IPS-20b (cell line): Measurements from ENCODE around the gene RAD21L1.

Experiments
- H3K27ac ChIP-seq: one replicate; pipeline ENCODE4 v1.5.1; 2013; ENCODE audit warnings: low read length
- H3K27me3 ChIP-seq: 2 replicates; pipeline ENCODE4 v1.6.1; 2013; ENCODE audit warnings: mild to moderate bottlenecking, low read length, inconsistent platforms; ENCODE audit not compliant: insufficient read depth
- H3K36me3 ChIP-seq: 2 replicates; pipeline ENCODE4 v1.6.1; 2013; ENCODE audit warnings: low read depth, mild to moderate bottlenecking, inconsistent platforms, low read length, moderate library complexity; ENCODE audit not compliant: insufficient read depth
- H3K4me1 ChIP-seq: 2 replicates; pipeline ENCODE4 v1.6.1; 2013; ENCODE audit warnings: mild to moderate bottlenecking, control low read depth, inconsistent platforms, low read length, moderate library complexity; ENCODE audit not compliant: insufficient read depth
- H3K4me3 ChIP-seq: 2 replicates; pipeline ENCODE4 v1.5.1; 2013; ENCODE audit warnings: mild to moderate bottlenecking, low read length, inconsistent platforms
- H3K9ac ChIP-seq: 2 replicates; pipeline ENCODE4 v1.6.1; 2013; ENCODE audit warnings: low read depth, mild to moderate bottlenecking, inconsistent platforms, low read length, moderate library complexity
- H3K9me3 ChIP-seq: 2 replicates; pipeline ENCODE4 v1.6.1; 2013; ENCODE audit warnings: mild to moderate bottlenecking, low read depth, low read length, inconsistent platforms; ENCODE audit not compliant: insufficient read depth

RAD21L1 gene

DNA sequence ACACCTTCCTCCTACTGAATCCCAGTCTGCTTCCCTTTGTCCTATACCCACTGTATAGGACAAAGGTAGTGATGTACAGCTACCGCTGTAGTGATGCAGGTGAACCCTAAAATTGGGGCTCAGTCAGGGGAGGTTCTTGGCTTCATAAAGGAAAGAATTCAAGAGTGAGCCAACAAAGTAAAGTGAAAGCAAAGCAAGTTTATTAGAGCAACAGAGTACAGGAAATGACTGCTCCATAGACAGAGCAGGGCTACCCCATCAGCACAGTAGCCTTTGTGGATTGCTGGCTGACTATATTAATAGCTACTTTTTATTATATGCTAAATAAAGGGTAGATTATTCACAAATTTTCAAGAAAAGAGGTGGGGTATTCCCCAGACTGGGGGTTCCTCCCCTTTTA is 25.9 kb upstream of the RAD21L1 start:
- no peak overlapping the region for H3K4me3 ChIP-seq
- no peaks in the 10 kb centered on the region for H3K36me3 ChIP-seq
- H3K9me3 ChIP-seq = no peaks in the 10 kb centered on the region

DNA sequence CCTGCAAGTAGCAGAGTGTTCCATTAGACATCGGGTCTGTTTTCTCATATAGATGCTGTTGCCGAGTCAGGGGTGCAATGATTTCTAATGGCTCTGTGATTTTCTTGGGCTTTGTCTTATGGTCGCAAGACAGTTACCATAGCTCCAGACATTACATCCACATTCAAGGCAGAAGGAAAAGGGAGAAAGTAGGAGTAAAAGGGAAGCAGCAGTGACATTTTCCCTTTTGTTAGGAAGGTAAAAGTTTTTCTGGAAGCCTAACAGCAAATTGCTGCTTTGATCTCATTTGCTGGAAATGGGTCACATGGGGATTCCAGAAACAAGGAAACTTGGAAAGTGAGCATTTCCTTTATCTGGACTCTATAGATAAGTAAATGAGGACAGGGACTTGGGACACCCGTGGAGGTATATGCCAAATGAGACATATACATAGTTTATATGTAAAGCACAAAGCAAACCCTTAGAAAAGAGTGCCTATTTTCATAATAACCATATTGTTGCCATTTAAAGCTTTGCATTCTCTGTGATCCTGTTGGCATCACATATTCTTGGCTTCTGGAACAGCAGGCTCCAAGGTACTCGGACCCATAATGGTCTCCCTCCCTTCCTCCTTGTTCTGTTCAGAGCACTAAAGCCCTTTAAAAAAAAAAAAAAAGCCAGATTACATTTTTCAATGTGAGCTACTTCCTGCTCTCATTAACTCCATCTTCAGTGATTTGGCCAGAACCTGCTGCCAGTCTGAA is 22.9 kb upstream of the RAD21L1 start, which contains the start of gene C20orf202:
C20orf202 (plus strand) TSS at position 693 of the 743 bp plus-strand sequence. CDS start 132 bp downstream, outside the sequence.
- H3K9ac ChIP-seq = no peak within 1 kb of the TSS
- peaks cover 7% of the 10 kb centered on the region; the same call in 1 of the 2 replicates for H3K27me3 ChIP-seq
- no peak within 1 kb of the TSS for H3K4me3 ChIP-seq
- no peaks in the 10 kb centered on the region for H3K9me3 ChIP-seq
- H3K36me3 ChIP-seq = no peaks in the 10 kb centered on the region
- no peak within 1 kb of the TSS for H3K27ac ChIP-seq
- no peaks in the 10 kb centered on the region; the same call in 1 of the 2 replicates for H3K4me1 ChIP-seq

More for the DNA sequence above, 25.9 kb upstream of the RAD21L1 start:
- Histone ChIP-seq H3K4me1 (no peaks in the 10 kb centered on the region; the same call in 1 of the 2 replicates), H3K9ac (no peak overlapping the region), H3K27ac (no peak overlapping the region), H3K27me3 (peaks cover 7% of the 10 kb centered on the region; the same call in 1 of the 2 replicates)

DNA sequence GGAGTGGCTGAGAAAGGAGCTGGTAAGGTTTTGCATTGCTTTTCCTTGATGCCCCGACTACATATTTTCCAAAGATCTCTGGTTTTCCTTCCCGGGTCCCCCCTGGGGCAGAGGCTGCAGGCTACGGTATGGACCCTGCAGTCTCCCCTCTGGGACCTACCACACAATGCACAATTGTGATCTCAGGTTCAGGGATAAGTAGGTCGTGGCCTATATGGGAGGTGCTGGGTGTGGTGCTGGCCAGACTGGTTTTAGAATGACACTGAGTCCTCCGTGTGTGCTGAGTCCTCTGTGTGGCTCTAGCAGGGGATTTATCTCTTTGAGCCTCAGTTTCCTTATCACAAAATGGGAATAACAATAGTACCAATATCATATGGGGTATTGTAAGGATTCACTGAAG is 22.2 kb upstream of the RAD21L1 start:
- H3K9me3 ChIP-seq = no peaks in the 10 kb centered on the region
- no peaks in the 10 kb centered on the region for H3K36me3 ChIP-seq
- no peaks in the 10 kb centered on the region; the same call in 1 of the 2 replicates for H3K4me1 ChIP-seq
- no peak overlapping the region for H3K27ac ChIP-seq
- peaks cover 6% of the 10 kb centered on the region; the same call in 1 of the 2 replicates for H3K27me3 ChIP-seq
- no peak overlapping the region for H3K4me3 ChIP-seq
- no peak overlapping the region for H3K9ac ChIP-seq

GRCh38 chr20:1204113-1204512 is 21.7 kb upstream of the RAD21L1 start:
- Histone ChIP-seq H3K27me3 (0 out of 2 replicates have a peak, but pooled peaks cover 1% of the 10 kb centered on the region), H3K9me3 (no peaks in the 10 kb centered on the region), H3K36me3 (no peaks in the 10 kb centered on the region), H3K4me1 (no peaks in the 10 kb centered on the region; the same call in 1 of the 2 replicates), H3K9ac (no peak overlapping the region), H3K27ac (no peak overlapping the region), H3K4me3 (no peak overlapping the region)

DNA sequence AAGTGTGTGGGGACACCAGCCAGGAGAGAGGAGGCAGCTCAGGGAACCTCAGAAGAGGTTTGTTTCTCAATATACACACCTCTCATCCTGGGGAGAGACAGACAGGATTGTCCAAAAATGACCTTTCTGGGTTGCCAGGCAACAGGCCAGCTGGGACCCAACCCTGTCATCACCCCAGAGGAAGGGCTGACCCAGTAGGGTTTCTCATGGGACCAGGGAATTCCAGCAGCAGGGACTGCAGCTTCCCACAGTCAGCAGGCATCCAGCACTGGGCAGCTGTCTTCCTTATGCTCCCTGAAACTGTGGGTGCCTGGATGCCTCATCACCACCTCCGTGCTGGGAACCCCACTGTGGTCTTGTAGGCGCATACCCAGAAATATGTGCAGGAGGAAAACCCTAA is 21.3 kb upstream of the RAD21L1 start:
- H3K9me3 ChIP-seq = no peaks in the 10 kb centered on the region
- H3K27me3 ChIP-seq = peaks cover 4% of the 10 kb centered on the region; the same call in 1 of the 2 replicates
- no peaks in the 10 kb centered on the region; the same call in 1 of the 2 replicates for H3K4me1 ChIP-seq

GRCh38 chr20:1205802-1206201 is 20.0 kb upstream of the RAD21L1 start:
- no peak overlapping the region for H3K9ac ChIP-seq
- no peak overlapping the region for H3K27ac ChIP-seq
- H3K27me3 ChIP-seq = peaks cover 8% of the 10 kb centered on the region; the same call in 1 of the 2 replicates
- no peaks in the 10 kb centered on the region for H3K9me3 ChIP-seq
- no peaks in the 10 kb centered on the region for H3K36me3 ChIP-seq
- H3K4me1 ChIP-seq = no peaks in the 10 kb centered on the region; the same call in 1 of the 2 replicates
- no peak overlapping the region for H3K4me3 ChIP-seq

More for the DNA sequence above, 21.3 kb upstream of the RAD21L1 start:
- no peaks in the 10 kb centered on the region for H3K36me3 ChIP-seq
- no peak overlapping the region for H3K9ac ChIP-seq
- no peak overlapping the region for H3K27ac ChIP-seq
- no peak overlapping the region for H3K4me3 ChIP-seq

- Histone ChIP-seq H3K27me3 (peaks cover 8% of the 10 kb centered on the region; the same call in 1 of the 2 replicates), H3K4me1 (no peaks in the 10 kb centered on the region; the same call in 1 of the 2 replicates), H3K4me3 (no peak overlapping the region), H3K9me3 (no peaks in the 10 kb centered on the region), H3K9ac (no peak overlapping the region), H3K36me3 (no peaks in the 10 kb centered on the region), H3K27ac (no peak overlapping the region)
Measured at GRCh38 chr20:1206366-1207148, 19.3 kb upstream of the RAD21L1 start.

GRCh38 chr20:1207293-1207878 is 18.5 kb upstream of the RAD21L1 start:
- Histone ChIP-seq H3K27ac (no peak overlapping the region), H3K27me3 (peaks cover 16% of the 10 kb centered on the region), H3K4me3 (no peak overlapping the region), H3K4me1 (peaks cover 4% of the 10 kb centered on the region; the same call in 1 of the 2 replicates), H3K9ac (no peak overlapping the region), H3K36me3 (no peaks in the 10 kb centered on the region), H3K9me3 (no peaks in the 10 kb centered on the region)

- H3K9ac ChIP-seq = no peak overlapping the region
- H3K4me3 ChIP-seq = no peak overlapping the region
Measured at GRCh38 chr20:1209447-1210387, 16.1 kb upstream of the RAD21L1 start.

GRCh38 chr20:1210501-1210900 is 15.3 kb upstream of the RAD21L1 start:
- H3K27me3 ChIP-seq = peaks cover 25% of the 10 kb centered on the region
- no peak overlapping the region for H3K9ac ChIP-seq
- no peak overlapping the region for H3K4me3 ChIP-seq
- H3K4me1 ChIP-seq = peaks cover 7% of the 10 kb centered on the region; the same call in 1 of the 2 replicates
- no peaks in the 10 kb centered on the region for H3K9me3 ChIP-seq
- no peaks in the 10 kb centered on the region for H3K36me3 ChIP-seq
- H3K27ac ChIP-seq = no peak overlapping the region

More at GRCh38 chr20:1209447-1210387, 16.1 kb upstream of the RAD21L1 start:
- peaks cover 7% of the 10 kb centered on the region; the same call in 1 of the 2 replicates for H3K4me1 ChIP-seq
- no peaks in the 10 kb centered on the region for H3K36me3 ChIP-seq
- H3K27me3 ChIP-seq = peaks cover 25% of the 10 kb centered on the region
- no peak overlapping the region for H3K27ac ChIP-seq
- no peaks in the 10 kb centered on the region for H3K9me3 ChIP-seq
